ENCODE measurements around the gene TMEM89. TPM values are rescaled to one million over a fixed set of nuclear protein-coding genes. Genes with fewer than 3 reads are reported as not detected.

Gene TMEM89
- total and polyA plus RNA-seq, 2 experiments from 2014 or later, result not detected

DNA sequence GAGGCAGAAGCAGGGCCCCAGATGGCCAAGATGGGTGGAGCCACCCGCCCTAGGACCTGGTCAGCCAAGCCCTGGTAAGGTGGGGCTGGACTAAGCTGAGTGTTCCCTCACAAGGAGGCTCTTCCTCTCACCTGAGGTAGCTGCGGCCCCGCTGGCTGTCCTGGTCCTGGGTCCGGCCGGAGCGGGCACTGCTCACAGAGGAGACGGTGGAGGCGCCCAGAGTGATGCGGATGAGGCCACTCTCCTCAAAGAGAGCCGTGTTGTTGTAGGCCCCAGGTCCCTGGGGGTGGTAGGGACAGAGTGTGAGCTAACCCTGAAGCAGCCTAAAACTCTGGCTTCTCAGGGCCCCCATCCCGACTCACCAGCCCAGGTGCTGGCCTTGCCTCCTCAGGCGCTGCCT is 21.0 kb upstream of the TMEM89 start (continued):
- TF ChIP-seq, protein P1, sequence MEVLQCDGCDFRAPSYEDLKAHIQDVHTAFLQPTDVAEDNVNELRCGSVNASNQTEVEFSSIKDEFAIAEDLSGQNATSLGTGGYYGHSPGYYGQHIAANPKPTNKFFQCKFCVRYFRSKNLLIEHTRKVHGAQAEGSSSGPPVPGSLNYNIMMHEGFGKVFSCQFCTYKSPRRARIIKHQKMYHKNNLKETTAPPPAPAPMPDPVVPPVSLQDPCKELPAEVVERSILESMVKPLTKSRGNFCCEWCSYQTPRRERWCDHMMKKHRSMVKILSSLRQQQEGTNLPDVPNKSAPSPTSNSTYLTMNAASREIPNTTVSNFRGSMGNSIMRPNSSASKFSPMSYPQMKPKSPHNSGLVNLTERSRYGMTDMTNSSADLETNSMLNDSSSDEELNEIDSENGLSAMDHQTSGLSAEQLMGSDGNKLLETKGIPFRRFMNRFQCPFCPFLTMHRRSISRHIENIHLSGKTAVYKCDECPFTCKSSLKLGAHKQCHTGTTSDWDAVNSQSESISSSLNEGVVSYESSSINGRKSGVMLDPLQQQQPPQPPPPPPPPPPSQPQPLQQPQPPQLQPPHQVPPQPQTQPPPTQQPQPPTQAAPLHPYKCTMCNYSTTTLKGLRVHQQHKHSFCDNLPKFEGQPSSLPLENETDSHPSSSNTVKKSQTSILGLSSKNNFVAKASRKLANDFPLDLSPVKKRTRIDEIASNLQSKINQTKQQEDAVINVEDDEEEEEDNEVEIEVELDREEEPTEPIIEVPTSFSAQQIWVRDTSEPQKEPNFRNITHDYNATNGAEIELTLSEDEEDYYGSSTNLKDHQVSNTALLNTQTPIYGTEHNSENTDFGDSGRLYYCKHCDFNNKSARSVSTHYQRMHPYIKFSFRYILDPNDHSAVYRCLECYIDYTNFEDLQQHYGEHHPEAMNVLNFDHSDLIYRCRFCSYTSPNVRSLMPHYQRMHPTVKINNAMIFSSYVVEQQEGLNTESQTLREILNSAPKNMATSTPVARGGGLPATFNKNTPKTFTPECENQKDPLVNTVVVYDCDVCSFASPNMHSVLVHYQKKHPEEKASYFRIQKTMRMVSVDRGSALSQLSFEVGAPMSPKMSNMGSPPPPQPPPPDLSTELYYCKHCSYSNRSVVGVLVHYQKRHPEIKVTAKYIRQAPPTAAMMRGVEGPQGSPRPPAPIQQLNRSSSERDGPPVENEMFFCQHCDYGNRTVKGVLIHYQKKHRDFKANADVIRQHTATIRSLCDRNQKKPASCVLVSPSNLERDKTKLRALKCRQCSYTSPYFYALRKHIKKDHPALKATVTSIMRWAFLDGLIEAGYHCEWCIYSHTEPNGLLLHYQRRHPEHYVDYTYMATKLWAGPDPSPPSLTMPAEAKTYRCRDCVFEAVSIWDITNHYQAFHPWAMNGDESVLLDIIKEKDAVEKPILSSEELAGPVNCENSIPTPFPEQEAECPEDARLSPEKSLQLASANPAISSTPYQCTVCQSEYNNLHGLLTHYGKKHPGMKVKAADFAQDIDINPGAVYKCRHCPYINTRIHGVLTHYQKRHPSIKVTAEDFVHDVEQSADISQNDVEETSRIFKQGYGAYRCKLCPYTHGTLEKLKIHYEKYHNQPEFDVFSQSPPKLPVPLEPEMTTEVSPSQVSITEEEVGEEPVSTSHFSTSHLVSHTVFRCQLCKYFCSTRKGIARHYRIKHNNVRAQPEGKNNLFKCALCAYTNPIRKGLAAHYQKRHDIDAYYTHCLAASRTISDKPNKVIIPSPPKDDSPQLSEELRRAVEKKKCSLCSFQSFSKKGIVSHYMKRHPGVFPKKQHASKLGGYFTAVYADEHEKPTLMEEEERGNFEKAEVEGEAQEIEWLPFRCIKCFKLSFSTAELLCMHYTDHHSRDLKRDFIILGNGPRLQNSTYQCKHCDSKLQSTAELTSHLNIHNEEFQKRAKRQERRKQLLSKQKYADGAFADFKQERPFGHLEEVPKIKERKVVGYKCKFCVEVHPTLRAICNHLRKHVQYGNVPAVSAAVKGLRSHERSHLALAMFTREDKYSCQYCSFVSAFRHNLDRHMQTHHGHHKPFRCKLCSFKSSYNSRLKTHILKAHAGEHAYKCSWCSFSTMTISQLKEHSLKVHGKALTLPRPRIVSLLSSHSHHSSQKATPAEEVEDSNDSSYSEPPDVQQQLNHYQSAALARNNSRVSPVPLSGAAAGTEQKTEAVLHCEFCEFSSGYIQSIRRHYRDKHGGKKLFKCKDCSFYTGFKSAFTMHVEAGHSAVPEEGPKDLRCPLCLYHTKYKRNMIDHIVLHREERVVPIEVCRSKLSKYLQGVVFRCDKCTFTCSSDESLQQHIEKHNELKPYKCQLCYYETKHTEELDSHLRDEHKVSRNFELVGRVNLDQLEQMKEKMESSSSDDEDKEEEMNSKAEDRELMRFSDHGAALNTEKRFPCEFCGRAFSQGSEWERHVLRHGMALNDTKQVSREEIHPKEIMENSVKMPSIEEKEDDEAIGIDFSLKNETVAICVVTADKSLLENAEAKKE (CRISPR knock-in tag; IDR thresholded peaks at IDR 0.05), result no peak
- TF ChIP-seq NANOG (IDR thresholded peaks at IDR 0.05; ENCODE audit: borderline replicate concordance), result no peak
- TF ChIP-seq POLR2AphosphoS5 (IDR thresholded peaks at IDR 0.05; ENCODE audit: low read depth), result no peak
- no peak for TF ChIP-seq ZNF114 (CRISPR knock-in tag; IDR thresholded peaks at IDR 0.05)
- TF ChIP-seq STAT1 (IDR thresholded peaks at IDR 0.05; ENCODE audit: unreplicated experiment), result no peak
- TF ChIP-seq, protein P2, sequence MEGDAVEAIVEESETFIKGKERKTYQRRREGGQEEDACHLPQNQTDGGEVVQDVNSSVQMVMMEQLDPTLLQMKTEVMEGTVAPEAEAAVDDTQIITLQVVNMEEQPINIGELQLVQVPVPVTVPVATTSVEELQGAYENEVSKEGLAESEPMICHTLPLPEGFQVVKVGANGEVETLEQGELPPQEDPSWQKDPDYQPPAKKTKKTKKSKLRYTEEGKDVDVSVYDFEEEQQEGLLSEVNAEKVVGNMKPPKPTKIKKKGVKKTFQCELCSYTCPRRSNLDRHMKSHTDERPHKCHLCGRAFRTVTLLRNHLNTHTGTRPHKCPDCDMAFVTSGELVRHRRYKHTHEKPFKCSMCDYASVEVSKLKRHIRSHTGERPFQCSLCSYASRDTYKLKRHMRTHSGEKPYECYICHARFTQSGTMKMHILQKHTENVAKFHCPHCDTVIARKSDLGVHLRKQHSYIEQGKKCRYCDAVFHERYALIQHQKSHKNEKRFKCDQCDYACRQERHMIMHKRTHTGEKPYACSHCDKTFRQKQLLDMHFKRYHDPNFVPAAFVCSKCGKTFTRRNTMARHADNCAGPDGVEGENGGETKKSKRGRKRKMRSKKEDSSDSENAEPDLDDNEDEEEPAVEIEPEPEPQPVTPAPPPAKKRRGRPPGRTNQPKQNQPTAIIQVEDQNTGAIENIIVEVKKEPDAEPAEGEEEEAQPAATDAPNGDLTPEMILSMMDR (conservative IDR thresholded peaks at IDR 0.05; ENCODE audit: low read depth in 2 of 2), result no peak

GRCh38 chr3:48641396-48641795 is 19.8 kb upstream of the TMEM89 start:
- Mint-ChIP-seq H3K27me3 (ENCODE audit: insufficient read depth, low read depth, poor library complexity) (peaks cover 17% of the 10 kb centered on the region), H3K36me3 (ENCODE audit: low read depth) (peaks cover 38% of the 10 kb centered on the region), H3K27ac (no peak overlapping the region), H3K4me1 (peaks cover 20% of the 10 kb centered on the region), H3K4me3 (no peak overlapping the region), H3K9me3 (no peaks in the 10 kb centered on the region)
- Histone ChIP-seq H3K9me2 (ENCODE audit: insufficient read depth) (no peaks in the 10 kb centered on the region), H3K4me3 (no peak overlapping the region), H3K27me3 (ENCODE audit: insufficient read depth) (no peaks in the 10 kb centered on the region), H3K4me2 (no peak overlapping the region), H2AFZ (no peak overlapping the region), H3K79me2 (replicated peaks; ENCODE audit: insufficient read depth) (no peaks in the 10 kb centered on the region), H3F3A (replicated peaks; ENCODE audit: low read depth) (no peaks in the 10 kb centered on the region; the same call in 1 of the 2 replicates), H4K20me1 (replicated peaks; ENCODE audit: insufficient read depth) (no peaks in the 10 kb centered on the region), H3K4me1 (ENCODE audit: insufficient read depth) (peaks cover 9% of the 10 kb centered on the region), H3K36me3 (ENCODE audit: insufficient read depth) (no peaks in the 10 kb centered on the region; the same call in 1 of the 2 replicates), H3K27ac (ENCODE audit: low read depth) (no peak overlapping the region)
- no peak for DNase-seq (ENCODE audit: low spot score)
- ATAC-seq, result no peak
- TF ChIP-seq NANOG (IDR thresholded peaks at IDR 0.05; ENCODE audit: borderline replicate concordance), result no peak
- TF ChIP-seq, protein P3, sequence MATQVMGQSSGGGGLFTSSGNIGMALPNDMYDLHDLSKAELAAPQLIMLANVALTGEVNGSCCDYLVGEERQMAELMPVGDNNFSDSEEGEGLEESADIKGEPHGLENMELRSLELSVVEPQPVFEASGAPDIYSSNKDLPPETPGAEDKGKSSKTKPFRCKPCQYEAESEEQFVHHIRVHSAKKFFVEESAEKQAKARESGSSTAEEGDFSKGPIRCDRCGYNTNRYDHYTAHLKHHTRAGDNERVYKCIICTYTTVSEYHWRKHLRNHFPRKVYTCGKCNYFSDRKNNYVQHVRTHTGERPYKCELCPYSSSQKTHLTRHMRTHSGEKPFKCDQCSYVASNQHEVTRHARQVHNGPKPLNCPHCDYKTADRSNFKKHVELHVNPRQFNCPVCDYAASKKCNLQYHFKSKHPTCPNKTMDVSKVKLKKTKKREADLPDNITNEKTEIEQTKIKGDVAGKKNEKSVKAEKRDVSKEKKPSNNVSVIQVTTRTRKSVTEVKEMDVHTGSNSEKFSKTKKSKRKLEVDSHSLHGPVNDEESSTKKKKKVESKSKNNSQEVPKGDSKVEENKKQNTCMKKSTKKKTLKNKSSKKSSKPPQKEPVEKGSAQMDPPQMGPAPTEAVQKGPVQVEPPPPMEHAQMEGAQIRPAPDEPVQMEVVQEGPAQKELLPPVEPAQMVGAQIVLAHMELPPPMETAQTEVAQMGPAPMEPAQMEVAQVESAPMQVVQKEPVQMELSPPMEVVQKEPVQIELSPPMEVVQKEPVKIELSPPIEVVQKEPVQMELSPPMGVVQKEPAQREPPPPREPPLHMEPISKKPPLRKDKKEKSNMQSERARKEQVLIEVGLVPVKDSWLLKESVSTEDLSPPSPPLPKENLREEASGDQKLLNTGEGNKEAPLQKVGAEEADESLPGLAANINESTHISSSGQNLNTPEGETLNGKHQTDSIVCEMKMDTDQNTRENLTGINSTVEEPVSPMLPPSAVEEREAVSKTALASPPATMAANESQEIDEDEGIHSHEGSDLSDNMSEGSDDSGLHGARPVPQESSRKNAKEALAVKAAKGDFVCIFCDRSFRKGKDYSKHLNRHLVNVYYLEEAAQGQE (IDR thresholded peaks at IDR 0.05; ENCODE audit: unreplicated experiment), result no peak
- TF ChIP-seq, protein P2 (conservative IDR thresholded peaks at IDR 0.05; ENCODE audit: low read depth in 2 of 2), result no peak
- TF ChIP-seq POLR2AphosphoS5 (IDR thresholded peaks at IDR 0.05; ENCODE audit: low read depth), result no peak
- TF ChIP-seq EZH2phosphoT487 (IDR thresholded peaks at IDR 0.05; ENCODE audit: unreplicated experiment), result no peak
- no peak for TF ChIP-seq EZH2 (IDR thresholded peaks at IDR 0.05; ENCODE audit: low read depth, unreplicated experiment)
- no peak for TF ChIP-seq ETS1 (IDR thresholded peaks at IDR 0.05)

Data from GM23338 (cell line).